Spleen (tissue), 7 donors: ENCODE measurements around the gene AAK1.

ENCODE experiments used
- POLR2A ChIP-seq, 3 donors: fragments of 450-650 bp; IDR thresholded peaks; one replicate each; pipeline ENCODE4 v1.5.1; 2017; ENCODE audit warnings: antibody characterized with exemption in 3 of 3, mild to moderate bottlenecking in 1 of 3
- TF ChIP-seq, protein P1 (sequence below), 11 experiments: fragments of 200-600 bp in 7 of 11; fragments of 450-650 bp in 4 of 11; sonication (generic) in 4 of 11; IDR thresholded peaks in 8 of 11; conservative IDR thresholded peaks in 3 of 11; 1 replicate in 7 of 11; 2 replicates in 4 of 11; pipeline versions ENCODE4 v1.4.0 to v1.8.0; 2016 to 2021; ENCODE audit warnings: antibody characterized with exemption in 11 of 11, inconsistent platforms in 4 of 11, mild to moderate bottlenecking in 1 of 11
- donor health status: DM: no; HTN: no; CAD: no; lungs with moderate emphysema.
- donor health status: DM: no; HTN: no; CAD: no.
- donor health status: DM: no; HTN: no; CAD: no.

DNA sequence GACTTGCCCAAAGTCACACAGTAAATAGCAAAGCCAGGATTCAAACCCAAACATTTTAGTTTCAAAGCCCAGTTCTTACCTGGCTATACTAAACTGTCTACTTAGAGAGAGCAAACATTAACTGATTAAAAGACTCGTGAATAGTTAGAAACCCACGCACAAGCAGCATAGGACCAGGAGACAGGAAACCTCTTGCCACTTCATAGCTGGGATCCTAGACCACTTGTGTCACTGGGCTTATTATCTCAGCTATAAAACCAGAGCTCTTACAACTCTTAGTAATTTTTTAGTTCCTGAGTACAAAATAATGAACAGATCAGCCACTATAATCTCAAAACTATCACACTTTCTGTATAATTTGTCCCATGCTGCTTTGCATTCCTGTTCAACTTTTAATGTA, 2.4 kb upstream of the AAK1 start:
- TF ChIP-seq POLR2A (IDR thresholded peaks at IDR 0.05) = no peak
- TF ChIP-seq, protein P1, sequence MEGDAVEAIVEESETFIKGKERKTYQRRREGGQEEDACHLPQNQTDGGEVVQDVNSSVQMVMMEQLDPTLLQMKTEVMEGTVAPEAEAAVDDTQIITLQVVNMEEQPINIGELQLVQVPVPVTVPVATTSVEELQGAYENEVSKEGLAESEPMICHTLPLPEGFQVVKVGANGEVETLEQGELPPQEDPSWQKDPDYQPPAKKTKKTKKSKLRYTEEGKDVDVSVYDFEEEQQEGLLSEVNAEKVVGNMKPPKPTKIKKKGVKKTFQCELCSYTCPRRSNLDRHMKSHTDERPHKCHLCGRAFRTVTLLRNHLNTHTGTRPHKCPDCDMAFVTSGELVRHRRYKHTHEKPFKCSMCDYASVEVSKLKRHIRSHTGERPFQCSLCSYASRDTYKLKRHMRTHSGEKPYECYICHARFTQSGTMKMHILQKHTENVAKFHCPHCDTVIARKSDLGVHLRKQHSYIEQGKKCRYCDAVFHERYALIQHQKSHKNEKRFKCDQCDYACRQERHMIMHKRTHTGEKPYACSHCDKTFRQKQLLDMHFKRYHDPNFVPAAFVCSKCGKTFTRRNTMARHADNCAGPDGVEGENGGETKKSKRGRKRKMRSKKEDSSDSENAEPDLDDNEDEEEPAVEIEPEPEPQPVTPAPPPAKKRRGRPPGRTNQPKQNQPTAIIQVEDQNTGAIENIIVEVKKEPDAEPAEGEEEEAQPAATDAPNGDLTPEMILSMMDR (IDR thresholded peaks at IDR 0.05 in 8 of 11, conservative IDR thresholded peaks at IDR 0.05 in 3 of 11) = no peak
